ENCODE measurements around the gene OGFOD1. TPM values are rescaled to one million over a fixed set of nuclear protein-coding genes. Genes with fewer than 3 reads are reported as not detected.

OGFOD1 gene
- polyA plus RNA-seq (2011; rRNA removed) (54.8 and 73.0 TPM in 2 replicates), polyA minus RNA-seq (2011; rRNA and poly(A)+ RNA removed) (42.9 and 47.1 TPM in 2 replicates)

DNA sequence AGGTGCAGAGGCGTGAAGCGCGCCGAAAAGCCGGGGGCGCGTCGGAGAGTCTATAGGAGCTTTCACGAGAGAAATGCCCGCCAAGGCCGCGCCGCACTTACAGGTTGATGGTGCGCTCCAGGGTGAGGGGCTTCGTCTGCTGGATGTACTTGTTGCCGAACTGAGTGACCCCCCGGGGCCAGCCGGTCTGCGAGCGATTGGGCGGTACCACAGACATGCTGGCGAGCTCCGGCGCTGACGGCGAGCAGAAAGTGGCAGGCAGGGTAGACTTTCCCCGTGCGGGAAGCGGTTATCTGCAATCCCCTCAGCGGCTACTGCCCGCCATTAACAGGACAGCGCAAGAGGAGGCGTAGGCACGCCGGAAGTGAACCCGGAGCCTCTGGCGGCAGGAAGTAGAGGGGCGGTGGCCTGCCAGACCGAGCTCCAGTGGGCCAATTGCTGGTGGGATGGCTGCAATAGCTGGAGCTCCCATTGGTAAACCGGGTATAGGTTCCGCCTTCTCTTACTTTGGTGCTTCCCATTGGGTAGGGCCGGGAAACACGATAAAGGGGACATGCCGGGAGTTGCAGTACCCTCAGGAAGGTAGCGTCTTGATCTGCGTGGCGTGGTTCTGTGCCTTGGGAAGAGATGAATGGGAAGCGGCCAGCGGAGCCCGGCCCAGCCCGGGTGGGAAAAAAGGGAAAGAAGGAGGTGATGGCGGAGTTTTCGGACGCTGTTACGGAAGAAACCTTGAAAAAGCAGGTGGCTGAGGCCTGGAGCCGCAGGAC, at the start of gene OGFOD1, which contains the start of gene NUDT21:
TSS of gene OGFOD1 (plus strand) at position 569 of the 767 bp plus-strand sequence. CDS start at position 628, 59 bp downstream.
TSS of gene NUDT21 (minus strand) at position 347 of the 767 bp plus-strand sequence. CDS start at position 217, 130 bp downstream.
- peak; percentile 97 for DNase-seq (ENCODE audit: low read depth)
- CTCF ChIA-PET, result interaction anchor here (0.7 to 1.5 kb wide), 3 partner anchors 11 to 125 kb away, joined by 3 to 4 read pairs (median 3); no protein-coding TSS in a partner anchor
- peak within 1 kb of the TSS; percentile 80 for H3K4me3 ChIP-seq (ENCODE audit: low read depth, low read length)
- POLR2A ChIA-PET, result interaction anchor here (0.6 kb wide), 2 partner anchors 16 to 61 kb away, joined by 6 to 10 read pairs; no protein-coding TSS in a partner anchor
- peaks cover 6% of the 10 kb centered on the region for H3K36me3 ChIP-seq (ENCODE audit: control insufficient read depth, insufficient read depth, low read length)
- TF ChIP-seq, protein P1, sequence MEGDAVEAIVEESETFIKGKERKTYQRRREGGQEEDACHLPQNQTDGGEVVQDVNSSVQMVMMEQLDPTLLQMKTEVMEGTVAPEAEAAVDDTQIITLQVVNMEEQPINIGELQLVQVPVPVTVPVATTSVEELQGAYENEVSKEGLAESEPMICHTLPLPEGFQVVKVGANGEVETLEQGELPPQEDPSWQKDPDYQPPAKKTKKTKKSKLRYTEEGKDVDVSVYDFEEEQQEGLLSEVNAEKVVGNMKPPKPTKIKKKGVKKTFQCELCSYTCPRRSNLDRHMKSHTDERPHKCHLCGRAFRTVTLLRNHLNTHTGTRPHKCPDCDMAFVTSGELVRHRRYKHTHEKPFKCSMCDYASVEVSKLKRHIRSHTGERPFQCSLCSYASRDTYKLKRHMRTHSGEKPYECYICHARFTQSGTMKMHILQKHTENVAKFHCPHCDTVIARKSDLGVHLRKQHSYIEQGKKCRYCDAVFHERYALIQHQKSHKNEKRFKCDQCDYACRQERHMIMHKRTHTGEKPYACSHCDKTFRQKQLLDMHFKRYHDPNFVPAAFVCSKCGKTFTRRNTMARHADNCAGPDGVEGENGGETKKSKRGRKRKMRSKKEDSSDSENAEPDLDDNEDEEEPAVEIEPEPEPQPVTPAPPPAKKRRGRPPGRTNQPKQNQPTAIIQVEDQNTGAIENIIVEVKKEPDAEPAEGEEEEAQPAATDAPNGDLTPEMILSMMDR (IDR thresholded peaks at IDR 0.05; ENCODE audit: insufficient read depth, low read depth, low read length), result no peak
- no peaks in the 10 kb centered on the region for H3K27me3 ChIP-seq (ENCODE audit: control insufficient read depth, insufficient read depth, low read length)

DNA sequence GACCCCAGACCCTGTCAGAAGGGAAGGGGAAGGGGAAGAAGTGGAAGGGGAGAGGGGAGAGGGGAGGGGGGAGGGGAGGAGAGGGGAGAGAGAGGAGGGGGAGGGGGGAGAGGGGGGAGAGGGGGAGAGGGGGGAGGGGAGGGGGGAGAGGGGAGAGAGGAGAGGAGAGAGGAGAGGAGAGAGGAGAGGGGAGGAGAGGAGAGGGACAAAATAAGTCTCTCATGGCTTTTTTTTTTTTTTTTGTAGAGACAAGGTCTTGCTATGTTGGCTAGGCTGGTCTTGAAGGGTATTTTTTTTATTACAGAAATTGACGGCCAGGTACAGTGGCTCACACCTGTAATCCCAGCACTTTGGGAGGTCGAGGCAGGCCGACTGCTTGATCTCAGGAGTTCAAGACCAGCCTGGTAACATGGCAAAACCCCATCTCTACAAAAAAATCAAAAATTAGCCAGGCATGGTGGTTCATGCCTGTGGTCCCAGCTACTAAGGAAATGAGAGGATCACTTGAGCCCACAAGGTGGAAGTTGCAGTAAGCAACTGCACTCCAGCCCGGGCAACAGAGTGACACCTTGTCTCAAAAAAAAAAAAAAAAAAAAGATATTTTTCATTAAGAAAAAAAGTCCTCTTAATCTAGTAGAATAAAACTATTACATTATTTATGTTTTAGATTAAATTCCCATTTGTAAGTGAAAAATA, 45.2 kb upstream of the OGFOD1 start:
- Histone ChIP-seq H3K36me3 (ENCODE audit: control insufficient read depth, insufficient read depth, low read length) (peaks cover 19% of the 10 kb centered on the region), H3K27me3 (ENCODE audit: control insufficient read depth, insufficient read depth, low read length) (no peaks in the 10 kb centered on the region), H3K4me3 (ENCODE audit: low read depth, low read length) (no peak overlapping the region)
- no peak for DNase-seq (ENCODE audit: low read depth)
- TF ChIP-seq, protein P1 (IDR thresholded peaks at IDR 0.05; ENCODE audit: insufficient read depth, low read depth, low read length), result no peak
- ChIA-PET POLR2A (no interaction called here), CTCF (no interaction called here)

DNA sequence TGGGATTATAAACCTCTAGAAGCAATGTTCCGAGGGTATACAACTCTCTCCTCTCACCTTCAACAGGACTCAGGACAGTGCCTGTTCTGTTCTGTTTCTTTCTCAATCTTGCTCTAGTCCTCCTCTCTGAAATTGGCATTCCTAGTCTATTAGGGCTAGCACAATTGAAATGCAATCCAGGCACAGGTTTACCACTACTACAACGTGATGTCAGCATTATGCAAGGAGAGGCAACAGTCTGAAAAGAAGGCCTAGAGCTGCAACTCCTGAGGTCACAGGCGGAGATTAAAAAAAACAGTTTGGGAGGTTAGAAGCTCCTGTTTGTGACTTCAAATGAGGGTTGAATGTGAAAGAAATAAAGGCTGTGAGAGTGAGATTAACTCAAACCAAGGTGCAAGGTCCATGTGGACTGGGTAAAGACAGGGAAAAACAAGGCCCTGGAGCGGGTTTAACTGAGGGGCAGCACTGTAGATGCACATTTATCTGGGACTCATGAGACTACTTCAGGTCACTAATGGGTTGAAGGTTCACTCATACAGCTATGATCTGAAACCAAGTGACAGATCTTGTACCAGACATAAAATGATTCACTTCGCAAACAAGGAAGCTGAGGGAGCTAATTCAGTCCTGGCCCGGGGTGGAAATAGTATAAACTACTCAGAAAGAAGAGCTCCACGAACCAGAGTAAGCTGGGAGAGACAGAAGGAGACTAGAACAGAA, 42.8 kb upstream of the OGFOD1 start:
- Histone ChIP-seq H3K36me3 (ENCODE audit: control insufficient read depth, insufficient read depth, low read length) (peaks cover 10% of the 10 kb centered on the region), H3K27me3 (ENCODE audit: control insufficient read depth, insufficient read depth, low read length) (no peaks in the 10 kb centered on the region), H3K4me3 (ENCODE audit: low read depth, low read length) (no peak overlapping the region)
- CTCF ChIA-PET, result interaction anchor here (1.4 kb wide), 1 partner anchor 9 kb away, joined by 6 read pairs; no protein-coding TSS in a partner anchor
- TF ChIP-seq, protein P1 (IDR thresholded peaks at IDR 0.05; ENCODE audit: insufficient read depth, low read depth, low read length), result no peak
- POLR2A ChIA-PET, result no interaction called here
- DNase-seq (ENCODE audit: low read depth), result no peak

DNA sequence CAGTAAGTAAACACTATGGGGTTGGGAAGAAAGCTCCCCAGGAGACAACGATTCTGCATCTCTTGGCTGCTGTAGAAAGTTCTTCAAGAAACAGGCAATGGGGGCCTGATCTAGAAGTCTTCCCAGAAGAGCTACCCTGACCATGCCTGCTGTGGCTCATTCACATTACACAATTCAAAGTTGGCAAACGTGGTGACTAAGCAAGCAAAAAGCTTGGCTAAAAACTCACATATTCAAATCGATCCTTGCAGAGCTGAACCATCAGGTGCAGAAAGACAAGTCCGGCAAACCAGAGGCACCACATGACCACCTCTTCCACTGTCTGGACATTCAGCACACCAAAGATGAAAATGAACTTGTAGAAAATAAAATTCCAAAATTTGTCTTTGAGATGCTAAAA, 42.2 kb upstream of the OGFOD1 start:
- Histone ChIP-seq H3K27me3 (ENCODE audit: control insufficient read depth, insufficient read depth, low read length) (no peaks in the 10 kb centered on the region), H3K36me3 (ENCODE audit: control insufficient read depth, insufficient read depth, low read length) (peaks cover 10% of the 10 kb centered on the region), H3K4me3 (ENCODE audit: low read depth, low read length) (no peak overlapping the region)
- ChIA-PET CTCF (interaction anchor here (1.4 kb wide), 1 partner anchor 9 kb away, joined by 6 read pairs; no protein-coding TSS in a partner anchor), POLR2A (no interaction called here)
- TF ChIP-seq, protein P1 (IDR thresholded peaks at IDR 0.05; ENCODE audit: insufficient read depth, low read depth, low read length), result no peak
- no peak for DNase-seq (ENCODE audit: low read depth)

All from BJ (cell line).